Mesenteric fat pad (tissue), 1 donor: ENCODE data around the gene CCDC18. TPM values are rescaled to one million over a fixed set of nuclear protein-coding genes. Genes with fewer than 3 reads are reported as not detected.
"Not testable (repeated sequence)": the region's sequence is repeated elsewhere in the genome, so short reads cannot be mapped to it uniquely, and the experiment has no call there.

Experiments used
- DNase-seq: peaks from one replicate; pipeline ENCODE4 v3.0.0-alpha.2; 2020; ENCODE audit warnings: low spot score
- total RNA-seq: library from RNA; stranded (reverse); fragmentation: NEBNext Ultra II Directional; extraction: Animal tissue kit (Norgen Biotek cat#: 25700); gene quantifications from one replicate; pipeline ENCODE4 v1.2.1, GENCODE V29; 2021
- donor health status: DM: yes; HTN: yes; CAD: no.

CCDC18 gene
- total RNA-seq, 1 donor from 2014 or later, result 6.9 TPM

- not testable (repeated sequence) for DNase-seq
Measured at GRCh38 chr1:93174638-93175037, 5.9 kb upstream of the CCDC18 start.

GRCh38 chr1:93177991-93178390, 2.5 kb upstream of the CCDC18 start:
- no peak for DNase-seq

GRCh38 chr1:93178418-93178817, 2.1 kb upstream of the CCDC18 start:
- DNase-seq, result no peak

GRCh38 chr1:93179886-93180722, 420 bp upstream of the CCDC18 start, which contains the start of gene TMED5:
TMED5 (minus strand) TSS chr1:93180413; CDS start chr1:93180242, 171 bp downstream.
- DNase-seq, result peak; percentile 98

DNA sequence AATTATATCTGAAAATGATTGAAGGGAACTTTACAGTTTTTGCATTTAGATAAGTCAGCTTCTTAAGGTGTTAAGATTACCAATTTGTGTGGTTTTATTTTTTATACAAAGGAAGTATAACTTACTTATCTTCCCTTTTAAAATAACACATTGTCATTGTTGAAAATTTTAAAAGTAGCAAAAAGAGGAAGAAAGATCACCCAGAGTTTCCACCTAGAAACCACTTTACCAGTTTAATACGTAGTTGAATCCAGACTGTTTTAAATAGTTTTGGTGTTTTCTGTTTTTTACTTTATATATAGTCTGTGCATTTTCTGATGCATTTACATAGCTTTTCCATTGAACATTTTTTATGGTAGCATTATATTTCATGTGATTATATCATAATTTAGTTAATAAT, 6.1 kb downstream of the CCDC18 start:
- no peak for DNase-seq

GRCh38 chr1:93190432-93190831, 9.9 kb downstream of the CCDC18 start:
- DNase-seq, result no peak

DNA sequence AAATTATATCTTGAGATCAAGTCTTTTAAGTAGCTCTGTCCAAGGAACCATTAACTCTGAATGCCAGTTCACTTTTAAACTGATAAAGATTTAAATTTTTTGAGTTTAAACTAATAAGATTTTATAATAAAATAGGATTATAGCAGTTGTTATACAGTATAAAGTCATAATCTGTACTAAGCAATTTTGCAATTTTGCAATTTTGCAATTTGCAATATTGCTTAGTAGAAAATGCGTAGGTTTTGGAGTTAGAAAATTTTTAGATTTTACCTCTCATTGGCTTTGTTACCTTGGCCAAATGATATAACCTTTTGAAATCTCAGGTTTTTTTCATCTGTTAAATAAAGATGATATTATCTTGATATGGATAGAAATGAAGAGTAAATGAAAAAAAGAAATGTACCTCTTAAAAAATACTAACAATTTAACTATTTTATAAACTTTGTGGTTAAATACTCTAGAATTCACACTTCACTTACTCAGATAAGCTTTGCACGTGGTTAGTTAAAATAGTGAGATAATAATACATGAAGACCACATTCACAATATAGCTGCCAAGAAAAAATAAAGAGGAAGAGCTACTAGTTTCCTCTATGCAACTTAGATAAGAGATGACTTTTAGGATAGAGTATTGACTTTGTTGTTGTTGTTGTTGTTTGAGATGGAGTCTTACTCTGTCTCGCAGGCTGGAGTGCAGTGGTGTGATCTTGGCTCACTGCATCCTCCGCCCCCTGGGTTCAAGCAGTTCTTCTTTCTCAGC, 13.9 kb downstream of the CCDC18 start:
- no peak for DNase-seq

- no peak for DNase-seq
Measured at GRCh38 chr1:93196591-93196990, 16.1 kb downstream of the CCDC18 start.

- no peak for DNase-seq
Measured at GRCh38 chr1:93199150-93199549, 18.6 kb downstream of the CCDC18 start.

- no peak for DNase-seq
Measured at GRCh38 chr1:93200086-93200620, 19.6 kb downstream of the CCDC18 start.

- no peak for DNase-seq
Measured at GRCh38 chr1:93200714-93201113, 20.2 kb downstream of the CCDC18 start.

DNA sequence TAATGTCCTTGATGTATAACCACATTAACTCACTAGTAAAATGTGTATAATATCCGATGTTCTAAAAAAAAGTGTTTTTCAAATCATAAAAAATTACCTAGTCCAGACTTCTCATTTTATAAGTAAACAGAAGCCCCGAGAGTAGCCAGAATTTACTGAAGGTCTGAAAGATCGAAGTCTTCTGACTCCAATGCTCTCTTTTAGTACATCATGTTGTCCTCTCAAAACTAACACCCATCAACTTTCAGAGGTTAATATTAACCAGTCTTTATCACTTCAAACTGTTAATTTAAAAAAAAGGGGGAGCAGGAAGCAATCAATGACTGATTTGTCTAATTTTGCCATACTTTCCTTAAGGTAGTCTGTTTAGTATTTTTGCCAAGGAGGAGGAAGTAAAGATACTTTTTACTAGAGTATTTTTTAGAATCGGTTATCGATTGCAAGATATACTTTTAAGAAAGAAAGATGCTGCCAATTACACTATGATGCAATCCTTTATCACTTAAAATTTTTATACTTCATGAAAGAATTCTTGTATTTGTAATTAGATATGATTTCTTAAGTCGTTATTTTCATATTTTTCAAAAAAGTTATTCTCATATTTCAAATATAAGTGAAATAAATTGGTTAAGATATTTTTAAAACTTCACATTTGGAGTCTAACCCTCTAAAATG, 25.5 kb downstream of the CCDC18 start:
- DNase-seq, result no peak

DNA sequence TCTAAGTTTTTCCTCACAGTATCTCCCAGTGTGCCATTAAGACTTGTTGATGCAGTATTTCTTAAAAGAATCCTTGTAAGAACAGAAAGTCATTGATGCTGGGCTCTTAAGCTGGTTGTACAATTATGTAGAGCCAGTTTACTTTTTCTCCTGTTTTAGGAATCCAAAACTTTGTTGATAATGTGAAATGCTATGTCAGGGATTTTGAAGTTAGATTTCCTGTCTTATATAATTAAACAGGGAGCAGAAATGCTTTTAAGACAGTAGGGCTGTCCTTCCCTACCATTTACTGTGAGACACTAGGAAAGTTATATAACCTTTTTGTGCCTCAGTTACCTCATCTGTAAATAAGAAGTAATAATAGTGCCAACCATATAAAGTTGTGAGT, 26.0 kb downstream of the CCDC18 start:
- no peak for DNase-seq

DNA sequence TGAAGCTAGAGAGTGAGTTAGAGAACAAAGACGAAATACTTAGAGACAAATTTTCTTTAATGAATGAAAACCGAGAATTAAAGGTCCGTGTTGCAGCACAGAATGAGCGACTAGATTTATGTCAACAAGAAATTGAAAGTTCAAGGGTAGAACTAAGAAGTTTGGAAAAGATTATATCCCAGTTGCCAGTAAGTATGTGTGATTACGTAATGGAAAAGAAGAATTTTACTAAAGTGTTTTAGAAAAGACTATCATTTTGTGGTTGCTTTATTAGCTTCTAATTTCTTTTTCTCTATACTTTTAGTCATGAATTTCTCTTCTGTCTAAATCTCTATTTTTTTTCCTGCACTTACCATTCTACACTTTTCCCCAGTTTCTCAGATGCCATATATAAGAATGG, 26.7 kb downstream of the CCDC18 start:
- DNase-seq, result no peak

DNA sequence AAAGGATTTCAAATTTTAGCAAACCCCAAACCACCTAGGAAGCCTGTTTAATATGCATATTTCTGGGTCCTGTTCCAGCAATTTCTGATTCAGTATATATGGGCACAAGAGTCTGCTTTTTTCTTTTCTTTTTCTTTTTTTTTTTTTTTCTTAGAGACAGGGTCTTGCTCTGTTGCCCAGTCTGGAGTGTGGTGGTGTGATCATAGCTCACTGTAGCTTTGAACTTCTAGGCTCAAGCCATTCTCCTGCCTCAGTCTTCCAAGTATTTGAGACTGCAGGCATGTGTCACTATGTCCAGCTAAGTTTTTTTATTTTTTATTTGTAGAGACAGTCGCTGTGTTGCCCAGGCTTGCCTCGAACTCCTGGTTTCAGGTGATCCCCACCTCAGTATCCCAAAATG, 34.8 kb downstream of the CCDC18 start:
- DNase-seq, result no peak

GRCh38 chr1:93219443-93219842, 38.9 kb downstream of the CCDC18 start:
- DNase-seq, result no peak

DNA sequence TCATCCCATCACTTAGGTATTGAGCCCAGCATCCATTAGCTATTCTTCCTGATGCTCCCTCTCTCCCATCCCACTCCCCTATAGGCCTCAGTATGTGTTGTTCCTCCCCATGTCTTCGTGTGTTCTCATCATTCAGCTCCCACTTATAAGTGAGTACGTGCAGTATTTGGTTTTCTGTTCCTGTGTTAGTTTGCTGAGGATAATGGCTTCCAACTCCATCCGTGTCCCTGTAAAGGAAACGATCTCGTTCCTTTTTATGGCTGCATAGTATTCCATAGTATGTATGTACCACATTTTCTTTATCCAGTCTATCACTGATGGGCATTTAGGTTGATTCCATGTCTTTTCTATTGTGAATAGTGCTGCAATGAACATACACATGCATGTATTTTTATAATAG, 40.2 kb downstream of the CCDC18 start:
- DNase-seq, result not testable (repeated sequence)

DNA sequence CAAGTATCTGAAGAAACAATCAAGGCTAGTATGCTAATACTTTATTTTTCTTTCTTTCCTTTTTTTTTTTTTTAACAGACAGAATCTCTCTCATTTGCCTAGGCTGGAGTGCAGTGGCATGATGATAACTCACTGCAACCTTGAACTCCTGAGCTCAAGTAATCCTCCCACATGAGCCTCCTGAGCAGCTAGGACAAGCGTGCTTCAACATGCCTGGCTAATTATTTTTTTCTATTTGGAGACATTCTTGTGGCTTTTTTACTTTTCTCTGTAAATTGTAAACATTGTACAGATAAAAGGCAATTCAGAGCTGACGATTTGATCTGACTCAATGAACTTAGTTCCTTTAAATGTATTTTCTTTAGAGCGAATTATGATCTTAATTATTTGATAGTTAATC, 41.4 kb downstream of the CCDC18 start:
- no peak for DNase-seq

DNA sequence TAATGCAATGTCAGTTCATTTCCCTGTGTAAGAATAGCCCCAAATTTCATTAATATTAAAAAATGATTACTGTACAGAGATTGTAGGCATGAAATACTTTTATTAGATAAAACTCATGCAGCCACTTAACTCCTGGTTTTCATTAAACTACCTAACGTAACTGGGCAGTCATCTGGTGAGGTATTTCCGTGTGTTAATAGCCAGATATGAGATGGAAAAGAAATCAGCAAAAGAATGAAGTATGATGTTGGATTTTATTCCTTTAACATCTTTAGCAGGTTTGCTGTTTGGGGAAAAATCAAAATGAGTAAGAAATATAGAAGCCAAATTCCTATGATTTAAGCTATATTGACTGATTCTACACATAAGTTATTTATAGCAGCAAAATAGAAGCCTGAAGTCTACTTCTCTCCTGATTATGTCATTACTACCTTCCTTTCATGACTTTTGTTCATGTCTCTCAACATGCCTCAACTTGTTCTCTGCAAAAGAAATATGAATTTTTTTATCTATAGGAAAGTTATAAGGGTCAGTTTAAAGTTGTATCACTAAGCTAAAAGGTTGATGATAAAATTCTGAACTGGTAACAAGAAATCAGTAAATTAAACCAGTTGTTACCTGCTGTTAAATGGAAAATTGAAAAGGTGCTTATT, 42.6 kb downstream of the CCDC18 start:
- no peak for DNase-seq

- DNase-seq, result no peak
Measured at GRCh38 chr1:93235261-93235660, 54.7 kb downstream of the CCDC18 start.

DNA sequence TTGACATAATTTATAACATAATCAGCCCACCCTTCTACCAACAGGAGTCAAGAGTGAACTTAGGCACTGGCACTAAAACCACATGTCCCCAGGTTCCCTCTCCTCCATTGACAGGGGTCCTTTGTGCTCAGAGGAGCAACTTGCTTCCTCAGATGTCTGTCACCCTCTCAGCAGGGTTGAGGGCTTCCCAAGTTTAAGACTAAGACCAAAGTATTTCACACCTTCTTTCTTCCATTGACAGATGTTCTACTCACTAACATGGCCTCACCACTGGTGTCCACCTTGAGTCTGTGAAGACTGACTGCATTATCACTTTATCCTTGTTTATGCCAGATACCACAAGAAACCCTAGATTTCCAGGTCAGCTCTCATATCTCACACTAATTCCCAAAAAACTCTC, 56.5 kb downstream of the CCDC18 start:
- no peak for DNase-seq
